IPS-11a (cell line): Measurements from ENCODE around the gene TUBB2B.
"Not testable (repeated sequence)": the region's sequence is repeated elsewhere in the genome, so short reads cannot be mapped to it uniquely, and the experiment has no call there.

ENCODE experiments used
- H3K4me3 ChIP-seq: one replicate; pipeline ENCODE4 v1.5.1; 2013; ENCODE audit warnings: low read depth, low read length, control low read depth

TUBB2B gene

DNA sequence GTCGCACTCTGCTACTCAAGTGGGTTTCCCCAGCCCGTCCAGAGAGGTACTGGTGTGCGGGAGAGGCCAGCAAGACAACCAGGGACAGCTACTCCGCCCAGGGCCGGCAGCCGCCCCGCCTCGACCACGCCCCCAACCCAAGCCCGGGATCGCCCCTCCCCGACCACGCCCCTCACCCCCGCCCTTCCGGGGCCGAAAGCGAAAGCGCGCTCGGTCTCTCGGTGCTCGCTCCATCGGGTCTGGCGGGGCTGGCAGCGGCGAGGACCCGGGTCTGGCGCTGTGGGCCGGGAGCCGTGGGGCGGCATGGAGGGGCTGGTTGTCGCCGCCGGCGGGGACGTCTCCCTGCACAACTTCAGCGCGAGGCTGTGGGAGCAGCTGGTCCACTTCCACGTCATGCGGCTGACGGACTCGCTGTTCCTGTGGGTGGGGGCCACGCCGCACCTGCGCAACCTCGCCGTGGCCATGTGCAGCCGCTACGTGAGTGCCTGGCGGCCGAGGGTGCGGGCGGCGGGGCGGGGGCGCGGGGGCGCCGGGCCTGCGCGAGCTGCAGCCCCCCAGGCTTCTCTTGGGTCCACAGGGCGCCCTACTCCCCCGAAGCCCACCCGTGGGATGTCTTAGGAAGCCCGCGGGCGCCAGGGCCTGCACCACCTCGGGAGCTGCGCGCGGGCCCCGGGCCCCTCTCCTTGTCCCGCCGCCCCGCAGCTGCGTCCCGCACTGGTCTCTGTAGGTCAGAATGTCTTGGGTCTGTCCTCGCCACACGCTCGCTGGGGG lies 31.5 kb upstream of the TUBB2B start, which contains the start of gene PSMG4:
Gene PSMG4 (plus strand): TSS at position 228 of the 771 bp plus-strand sequence. CDS start 76 bp downstream, at position 304.
- peak within 1 kb of the TSS; percentile 94 for H3K4me3 ChIP-seq

DNA sequence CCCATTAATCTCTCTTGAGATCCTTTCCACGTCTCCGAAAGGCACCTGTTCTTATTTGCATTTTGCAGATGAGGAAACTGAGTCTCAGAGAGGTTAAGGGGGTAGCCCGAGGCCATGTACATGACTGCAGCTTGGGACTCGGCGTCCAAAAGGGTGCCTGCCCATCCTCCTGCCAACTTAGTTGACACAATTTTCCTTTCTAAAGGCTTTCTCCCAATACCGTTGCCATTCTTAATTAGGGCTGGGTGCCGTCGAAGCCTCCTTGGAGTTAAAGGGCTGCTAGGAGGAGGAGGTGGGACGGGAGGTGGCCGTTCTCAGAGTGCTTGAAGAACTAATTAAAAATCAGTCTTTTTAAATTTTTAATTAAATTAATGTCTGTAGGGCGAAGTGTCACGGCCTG lies 30.7 kb upstream of the TUBB2B start:
- no peak overlapping the region for H3K4me3 ChIP-seq

DNA sequence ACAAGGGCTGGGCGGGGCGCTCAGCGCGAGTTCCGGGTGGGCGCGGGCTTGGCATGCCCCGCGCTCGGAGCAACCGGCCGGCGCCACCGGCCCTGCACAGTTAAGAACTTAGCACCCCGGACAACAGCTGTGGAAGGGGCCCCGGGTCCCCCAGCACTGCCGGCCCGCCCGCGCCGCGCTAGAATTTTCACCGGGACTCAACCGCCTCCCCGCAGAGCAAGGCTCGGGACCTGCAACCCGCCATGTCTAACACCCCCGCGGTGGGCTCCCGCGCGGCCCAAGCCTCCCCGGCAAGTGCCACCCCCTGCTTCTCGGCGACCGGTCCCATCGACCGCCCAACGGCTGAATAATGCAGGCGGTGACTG lies 26.1 kb upstream of the TUBB2B start:
- H3K4me3 ChIP-seq = no peak overlapping the region

DNA sequence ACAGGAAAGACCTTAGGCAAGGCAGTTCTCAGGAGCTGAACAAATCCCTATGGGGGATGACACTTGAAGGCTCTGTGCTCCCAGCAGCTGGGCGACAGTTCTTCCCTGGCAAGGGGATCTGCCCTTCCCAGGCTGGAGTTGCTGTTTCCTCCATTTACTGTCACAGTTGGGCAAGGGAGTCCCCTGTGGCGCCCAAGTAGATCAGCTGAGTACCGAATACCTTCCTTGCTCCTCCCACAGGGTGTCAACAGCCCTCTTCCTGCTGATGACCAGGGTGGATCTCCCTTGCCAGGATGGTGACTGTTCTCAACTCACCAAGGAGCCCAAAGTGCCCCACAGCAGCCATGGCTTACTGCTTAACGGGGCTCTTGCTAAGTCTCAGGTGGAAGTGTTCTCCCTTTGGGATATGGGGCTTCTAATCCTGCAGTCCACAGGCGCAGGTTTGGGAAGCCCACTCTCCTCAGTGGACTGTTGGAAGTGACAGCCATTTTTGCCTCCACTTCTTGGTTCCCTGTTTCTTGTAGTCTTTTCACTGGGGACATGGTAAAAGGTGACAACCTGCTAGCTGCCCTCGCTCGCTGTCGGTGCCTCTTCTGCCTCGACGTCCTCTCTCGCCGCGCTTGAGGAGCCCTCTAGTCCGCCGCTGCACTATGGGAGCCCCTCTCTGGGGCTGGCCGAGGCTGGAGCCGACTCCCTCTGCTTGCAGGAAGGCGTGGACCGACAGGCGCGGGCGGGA lies 25.6 kb upstream of the TUBB2B start:
- no peak overlapping the region for H3K4me3 ChIP-seq

DNA sequence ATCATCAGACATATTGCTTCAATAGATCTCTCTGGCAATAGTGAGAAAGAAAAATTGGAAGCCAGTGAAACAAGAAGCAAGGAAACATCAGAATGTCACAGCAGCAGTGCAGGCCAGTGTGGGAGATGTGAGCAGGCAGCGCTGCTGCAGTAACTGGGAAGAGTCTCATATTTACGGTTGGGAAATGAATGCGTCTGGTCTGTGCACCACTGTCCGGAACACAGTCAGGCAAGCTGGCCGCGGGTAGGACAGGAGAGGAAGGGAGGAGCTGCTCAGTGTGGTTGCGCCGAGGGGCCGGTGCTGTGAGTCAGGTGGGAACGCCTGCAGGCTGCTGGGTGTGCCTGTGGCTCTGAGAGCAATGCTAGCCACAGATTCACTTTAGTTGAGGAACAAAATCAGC lies 24.9 kb upstream of the TUBB2B start:
- no peak overlapping the region for H3K4me3 ChIP-seq

DNA sequence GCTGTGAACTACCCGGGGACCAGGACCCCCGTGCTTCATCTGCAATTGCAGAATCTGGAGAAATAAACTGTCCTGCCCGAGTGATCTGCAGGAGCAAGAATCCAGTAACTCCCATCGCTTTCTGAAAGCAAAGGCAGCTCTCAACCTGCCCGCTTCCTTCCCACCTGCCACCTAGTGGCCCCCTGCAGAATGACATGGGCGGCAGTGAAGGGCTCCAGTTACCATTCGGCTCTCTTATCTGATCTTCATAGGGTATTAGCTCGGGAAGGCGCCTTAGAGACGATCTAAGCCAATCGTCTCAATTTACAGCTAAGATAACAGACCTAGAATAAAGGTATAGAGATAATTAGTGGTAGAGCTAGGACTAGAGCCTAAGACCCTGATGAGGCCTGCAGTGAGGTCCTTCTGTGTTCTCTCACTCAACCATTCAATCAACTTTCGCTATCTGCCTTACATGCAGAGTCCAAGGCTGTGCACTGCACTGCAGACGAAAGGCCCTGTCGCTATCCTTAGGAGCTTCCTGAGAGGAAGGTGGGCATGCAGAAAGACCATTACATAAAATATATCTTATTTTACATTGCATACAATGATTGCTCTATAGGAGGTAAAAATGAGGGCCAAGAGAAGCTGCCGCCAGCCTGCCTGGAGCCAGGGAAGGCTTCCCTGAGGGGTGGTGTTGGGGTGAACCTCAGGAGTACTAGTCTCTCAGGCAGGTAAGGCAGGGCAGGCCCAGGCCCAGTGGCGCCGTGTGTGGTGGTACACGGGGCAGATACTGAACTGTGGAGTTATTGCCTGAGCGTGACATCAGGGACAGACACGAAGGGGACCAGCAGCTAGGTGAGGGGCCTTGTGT lies 24.2 kb upstream of the TUBB2B start:
- no peak overlapping the region for H3K4me3 ChIP-seq

DNA sequence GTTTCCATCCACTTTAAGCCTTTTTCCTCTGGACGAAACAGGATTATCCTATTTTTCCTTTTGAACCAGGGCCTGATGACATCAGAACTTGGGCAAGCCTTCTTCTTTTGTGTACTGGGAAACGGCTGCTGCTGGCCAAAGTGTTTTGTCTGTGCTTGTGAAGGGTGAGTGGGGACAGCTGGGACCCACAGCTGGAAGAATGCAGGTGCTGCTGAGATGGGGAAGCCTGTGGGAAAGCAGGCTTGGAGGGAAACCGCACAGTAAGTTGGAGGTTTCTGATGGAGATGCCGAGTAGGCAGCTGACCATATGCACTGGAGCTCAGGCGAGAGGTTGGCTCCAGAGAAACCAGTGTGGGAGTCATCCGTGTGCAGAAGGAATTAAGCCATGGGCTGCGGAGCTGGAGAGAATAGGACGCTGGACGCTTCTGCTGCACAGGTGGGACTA lies 22.8 kb upstream of the TUBB2B start:
- no peak overlapping the region for H3K4me3 ChIP-seq

DNA sequence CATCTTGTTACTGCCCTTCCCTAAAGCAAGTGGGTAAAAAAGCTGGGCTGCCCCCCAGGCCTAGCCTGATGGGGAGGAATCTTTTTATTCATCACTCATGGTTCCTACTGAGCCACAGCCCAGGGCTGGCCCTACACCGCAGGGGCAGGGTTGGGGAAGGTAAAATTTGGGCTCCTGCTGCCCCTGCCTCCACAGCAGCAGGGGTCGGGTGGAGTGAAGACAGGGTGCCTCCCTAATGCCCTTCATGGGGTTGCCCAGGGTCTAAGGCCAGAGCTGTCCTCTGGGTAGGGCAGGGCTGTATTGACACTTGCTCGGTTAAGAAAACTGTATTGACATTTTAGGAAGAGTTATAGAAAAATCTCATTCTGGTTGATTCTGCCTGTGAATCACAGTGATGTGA lies 22.4 kb upstream of the TUBB2B start:
- no peak overlapping the region for H3K4me3 ChIP-seq

DNA sequence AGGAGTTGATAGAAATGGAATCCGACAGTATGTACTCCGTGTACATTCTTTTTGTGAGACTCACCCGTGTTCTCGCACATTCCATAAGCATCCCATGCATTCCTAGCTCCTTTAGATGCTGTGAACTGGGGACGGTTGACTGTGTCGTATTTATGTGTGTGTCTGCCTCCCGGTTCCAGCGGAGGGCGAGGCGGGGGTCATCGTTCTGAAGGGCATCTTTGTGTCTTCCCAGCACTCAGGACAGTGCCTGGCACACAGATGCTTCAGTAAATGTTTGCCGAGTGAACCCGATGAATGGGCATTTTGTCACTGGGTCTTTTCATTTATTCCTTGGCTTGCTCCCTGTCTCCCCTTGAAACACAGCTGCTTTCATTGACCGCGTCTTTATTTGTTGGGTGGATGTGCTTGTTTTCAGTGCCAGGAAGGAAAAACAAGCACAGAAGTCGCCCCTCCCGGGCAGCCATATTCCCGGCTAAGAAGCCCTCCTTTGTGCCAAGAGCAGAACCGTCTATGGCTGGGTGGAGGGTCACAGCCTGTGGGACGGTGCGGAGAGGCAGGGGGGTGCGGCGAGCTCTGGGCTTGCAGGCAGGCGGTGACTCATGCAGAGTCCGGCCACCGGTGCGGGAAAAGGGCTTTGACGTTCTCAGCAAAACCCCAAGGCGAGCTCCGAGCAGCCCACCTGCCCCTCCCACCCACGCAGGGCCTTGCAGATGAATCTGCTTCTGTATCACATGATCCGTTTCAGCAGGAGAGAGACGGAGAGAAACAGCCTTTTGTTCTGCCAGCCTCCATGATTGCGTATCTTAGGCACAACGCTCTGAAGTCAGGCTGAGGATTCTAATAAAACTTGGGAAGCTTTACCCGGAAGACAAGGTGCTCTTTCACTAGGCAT lies 20.0 kb upstream of the TUBB2B start:
- H3K4me3 ChIP-seq = no peak overlapping the region

DNA sequence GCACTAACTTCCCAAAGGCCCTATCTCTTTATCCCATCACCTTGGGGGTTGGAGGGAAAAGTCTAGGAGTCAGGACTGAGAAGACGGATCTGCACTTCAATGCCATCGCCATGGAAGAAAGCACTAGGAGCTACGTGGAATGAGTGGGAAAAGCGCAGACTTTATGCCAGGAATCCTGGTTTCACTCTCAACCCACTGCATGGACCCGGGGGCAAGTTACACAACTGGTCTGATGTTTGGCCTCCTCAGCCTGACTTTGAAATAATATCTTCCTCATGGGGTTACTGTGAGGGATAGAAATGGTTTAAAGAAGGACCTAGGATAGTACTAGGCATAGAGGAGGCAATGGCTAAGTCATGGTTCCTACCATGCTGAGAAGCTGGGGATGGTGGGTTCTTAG lies 17.8 kb upstream of the TUBB2B start:
- H3K4me3 ChIP-seq = no peak overlapping the region

DNA sequence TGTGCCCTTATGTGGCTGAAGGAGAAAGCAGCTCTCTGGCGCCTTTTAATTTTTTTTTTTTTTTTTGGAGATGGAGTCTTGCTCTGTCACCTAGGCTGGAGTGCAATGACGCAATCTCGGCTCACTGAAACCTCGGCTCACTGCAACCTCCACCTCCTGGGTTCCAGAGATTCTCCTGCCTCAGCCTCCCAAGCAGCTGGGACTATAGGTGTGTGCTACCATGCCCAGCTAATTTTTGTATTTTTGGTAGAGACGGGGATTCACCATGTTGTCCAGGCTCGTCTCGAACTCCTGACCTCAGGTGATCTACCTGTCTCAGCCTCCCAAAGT lies 17.3 kb upstream of the TUBB2B start:
- H3K4me3 ChIP-seq = not testable (repeated sequence)

DNA sequence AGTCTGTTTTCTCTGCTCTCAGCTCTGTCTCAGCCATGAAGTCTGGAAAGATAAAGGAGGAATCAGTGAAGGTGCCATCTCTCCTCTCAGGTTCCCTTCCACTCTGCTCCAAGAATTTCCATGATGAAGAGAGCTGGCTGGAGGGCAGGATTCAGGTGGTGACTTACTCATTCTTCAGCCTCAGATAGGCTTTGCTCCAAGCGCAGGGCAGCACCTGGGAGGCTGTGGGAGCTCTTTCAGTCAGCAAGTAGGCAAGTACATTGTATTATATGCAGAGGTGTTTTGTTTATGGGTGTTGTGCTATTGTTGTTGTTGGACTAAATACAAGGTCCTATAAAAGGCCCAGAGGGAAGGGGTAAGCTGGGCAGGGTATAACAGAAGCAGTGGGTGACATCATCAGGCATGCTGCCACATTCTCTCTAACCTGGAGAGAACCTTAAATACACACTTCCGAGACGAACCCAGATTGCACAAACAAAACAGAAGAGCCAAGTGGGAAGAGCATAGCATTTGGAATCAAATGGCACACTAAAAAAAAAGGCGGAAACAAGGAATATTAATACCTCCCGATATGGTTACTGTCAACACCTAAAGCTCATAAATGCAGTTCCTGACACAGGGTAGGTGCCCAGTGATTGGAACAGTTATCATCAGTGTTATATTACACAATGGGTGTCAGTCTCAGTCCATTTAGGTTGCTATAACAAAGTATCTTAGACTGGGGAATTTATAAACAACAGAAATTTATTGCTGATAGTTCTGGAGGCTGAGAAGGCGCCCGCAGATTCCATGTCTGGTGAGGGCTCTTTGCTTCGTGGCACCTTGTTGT lies 16.8 kb upstream of the TUBB2B start:
- H3K4me3 ChIP-seq = no peak overlapping the region

DNA sequence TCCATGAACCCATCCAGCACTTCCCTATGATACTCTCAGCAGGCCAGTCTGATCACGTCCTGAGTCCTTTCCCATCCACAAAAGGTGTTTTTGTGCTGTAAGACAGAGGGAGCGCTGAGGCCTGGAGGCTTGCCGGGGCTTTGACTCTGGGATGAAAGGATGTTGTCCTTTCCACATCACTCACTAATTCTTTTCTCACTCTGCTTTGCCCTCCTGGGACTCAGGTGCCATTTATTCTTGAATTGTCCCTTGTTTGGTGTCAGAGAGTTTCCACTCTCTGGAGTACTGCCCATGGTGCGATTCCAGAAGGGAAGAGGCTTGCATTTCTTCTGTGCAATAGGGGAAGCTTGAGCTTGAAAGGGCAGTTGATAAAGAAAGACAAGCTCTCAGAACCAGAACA lies 15.3 kb upstream of the TUBB2B start:
- H3K4me3 ChIP-seq = no peak overlapping the region

DNA sequence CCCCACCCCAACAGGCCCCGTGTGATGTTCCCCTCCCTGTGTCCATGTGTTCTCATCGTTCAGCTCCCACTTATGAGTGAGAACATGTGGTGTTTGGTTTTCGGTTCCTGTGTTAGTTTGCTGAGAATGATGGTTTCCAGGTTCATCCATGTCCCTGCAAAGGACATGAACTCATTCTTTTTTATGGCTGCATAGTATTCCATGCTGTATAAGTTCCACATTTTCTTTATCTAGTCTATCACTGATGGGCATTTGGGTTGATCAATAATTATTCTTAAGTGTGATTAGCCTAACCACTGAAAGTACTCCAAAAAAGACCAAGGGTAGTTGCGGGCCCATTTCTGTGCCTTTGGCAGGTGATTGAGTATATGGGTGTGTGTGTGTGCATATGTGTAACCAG lies 14.3 kb upstream of the TUBB2B start:
- not testable (repeated sequence) for H3K4me3 ChIP-seq

DNA sequence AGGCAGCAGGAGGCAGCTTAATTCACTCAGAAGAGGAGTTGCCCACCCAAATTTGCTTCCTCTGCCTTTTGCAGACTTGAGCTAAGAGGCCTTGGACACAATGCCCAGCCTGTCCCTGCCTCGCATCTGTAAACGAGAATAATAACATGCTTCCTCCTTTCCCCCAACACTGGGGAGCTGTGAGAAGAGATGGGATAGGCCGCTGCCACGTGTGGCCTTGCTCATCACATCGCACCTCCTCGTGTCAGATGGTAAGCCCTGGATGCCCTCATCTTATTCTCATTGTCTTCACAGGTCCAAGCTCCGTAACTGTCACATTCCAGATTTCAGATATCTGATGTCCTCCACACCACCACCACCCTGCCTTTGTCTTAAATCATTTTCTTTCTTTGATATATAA lies 13.1 kb upstream of the TUBB2B start:
- H3K4me3 ChIP-seq = no peak overlapping the region

DNA sequence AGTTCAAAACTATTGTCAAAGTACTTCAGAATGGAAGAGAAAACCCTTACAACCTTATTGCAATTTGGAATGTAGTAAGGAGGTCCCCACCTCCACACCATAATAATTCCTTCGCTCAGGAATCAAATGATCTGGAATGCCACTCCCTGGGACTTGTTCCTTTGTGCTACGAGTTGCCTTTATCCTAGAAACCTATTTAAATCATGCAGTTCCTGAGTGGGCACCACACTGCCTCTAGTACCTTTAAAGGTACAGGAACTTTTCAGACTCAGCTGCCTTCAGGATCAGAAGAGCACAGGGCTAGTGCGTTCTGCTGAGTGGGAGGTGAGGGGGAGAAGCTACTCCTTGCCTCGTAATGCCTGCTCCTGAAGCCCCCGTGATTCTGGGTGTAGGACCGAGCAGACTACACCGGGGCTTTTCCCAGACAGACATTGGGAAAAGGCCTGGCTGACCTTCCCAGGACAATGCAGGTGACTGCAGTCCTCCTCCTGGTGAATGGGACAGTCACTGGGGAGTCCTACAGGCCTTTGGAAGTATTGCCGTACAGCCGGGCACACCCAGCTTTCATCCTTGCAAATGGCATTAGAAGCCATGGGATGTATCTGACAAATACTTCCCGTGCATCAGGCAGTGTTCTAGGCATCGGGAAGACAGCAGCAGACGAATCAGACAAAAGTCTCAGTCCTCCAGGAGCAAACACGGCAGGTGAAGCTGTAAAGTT lies 11.8 kb upstream of the TUBB2B start:
- no peak overlapping the region for H3K4me3 ChIP-seq

DNA sequence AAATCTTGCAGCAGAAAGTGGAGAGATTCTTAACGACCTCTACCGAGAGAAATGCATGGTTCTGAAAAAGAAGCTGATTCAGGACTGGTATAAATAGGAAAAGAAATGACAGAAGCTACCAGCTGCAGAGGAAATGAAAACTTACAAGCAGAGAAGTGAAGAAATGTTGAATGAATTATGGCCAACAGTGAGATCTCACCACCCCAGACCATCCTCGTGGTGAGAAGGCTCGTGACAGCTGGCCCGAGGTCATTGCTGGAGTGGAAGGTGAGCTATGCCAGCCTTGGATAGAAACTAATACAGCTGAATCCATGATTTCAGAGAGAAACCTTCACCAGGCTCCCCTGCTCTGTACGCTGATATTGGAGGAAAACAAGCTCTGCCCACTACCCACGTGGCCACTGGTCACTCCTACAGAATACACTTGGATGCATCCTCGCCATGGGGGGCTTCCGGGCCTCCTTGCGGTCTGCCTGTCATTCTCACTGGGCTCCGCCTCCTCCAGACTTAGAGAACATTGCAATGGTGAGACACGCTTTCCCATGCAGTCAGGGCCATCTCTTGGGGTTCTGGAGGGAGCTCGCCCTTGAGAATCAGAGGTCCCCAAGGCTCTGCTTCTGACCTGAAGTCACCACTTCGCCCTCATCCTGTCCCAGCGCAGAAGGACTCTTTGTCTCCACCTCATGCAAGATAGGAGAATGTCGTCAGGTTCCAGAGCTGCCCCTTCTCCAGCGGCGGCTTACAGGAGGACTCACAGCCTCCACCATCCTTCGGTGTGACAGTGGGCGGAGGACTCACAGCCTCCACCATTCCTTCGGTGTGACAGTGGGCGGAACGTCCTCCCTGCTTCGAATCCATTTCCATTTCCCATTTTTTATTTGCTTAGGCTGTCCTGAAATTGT lies 10.6 kb upstream of the TUBB2B start:
- H3K4me3 ChIP-seq = no peak overlapping the region

DNA sequence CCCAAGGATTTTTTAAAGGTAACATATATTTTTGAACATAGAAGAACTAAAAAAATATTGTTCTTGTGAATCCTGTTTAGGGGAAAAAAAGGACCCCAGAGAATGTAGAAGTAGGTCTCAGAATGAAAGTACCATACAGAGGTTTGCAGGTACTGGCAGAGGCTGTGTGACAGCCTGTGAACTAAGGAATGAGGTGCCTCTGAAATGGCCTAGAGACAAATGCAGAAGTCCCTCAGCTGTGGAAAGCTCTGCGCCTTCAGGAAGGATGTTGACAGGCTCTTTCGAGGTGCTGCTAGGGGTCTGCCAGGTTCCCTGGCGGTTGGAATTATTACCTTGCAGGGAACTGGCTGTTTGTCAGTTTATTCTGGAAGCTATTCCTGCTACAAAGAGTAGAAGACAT lies 8.6 kb upstream of the TUBB2B start:
- no peak overlapping the region for H3K4me3 ChIP-seq
